ENCODE results near the gene RUNDC3A. TPM values are rescaled to one million over a fixed set of nuclear protein-coding genes. Genes with fewer than 3 reads are reported as not detected.

Gene RUNDC3A
- total RNA-seq, 2 donors from 2014 or later: 1.7 to 4.5 TPM

GRCh38 chr17:44352828-44353671 lies 44.6 kb downstream of the RUNDC3A start:
- no peak for DNase-seq (ENCODE audit: low spot score)
- H3K4me3 ChIP-seq: peak overlapping the region; percentile 31 to 52

DNA sequence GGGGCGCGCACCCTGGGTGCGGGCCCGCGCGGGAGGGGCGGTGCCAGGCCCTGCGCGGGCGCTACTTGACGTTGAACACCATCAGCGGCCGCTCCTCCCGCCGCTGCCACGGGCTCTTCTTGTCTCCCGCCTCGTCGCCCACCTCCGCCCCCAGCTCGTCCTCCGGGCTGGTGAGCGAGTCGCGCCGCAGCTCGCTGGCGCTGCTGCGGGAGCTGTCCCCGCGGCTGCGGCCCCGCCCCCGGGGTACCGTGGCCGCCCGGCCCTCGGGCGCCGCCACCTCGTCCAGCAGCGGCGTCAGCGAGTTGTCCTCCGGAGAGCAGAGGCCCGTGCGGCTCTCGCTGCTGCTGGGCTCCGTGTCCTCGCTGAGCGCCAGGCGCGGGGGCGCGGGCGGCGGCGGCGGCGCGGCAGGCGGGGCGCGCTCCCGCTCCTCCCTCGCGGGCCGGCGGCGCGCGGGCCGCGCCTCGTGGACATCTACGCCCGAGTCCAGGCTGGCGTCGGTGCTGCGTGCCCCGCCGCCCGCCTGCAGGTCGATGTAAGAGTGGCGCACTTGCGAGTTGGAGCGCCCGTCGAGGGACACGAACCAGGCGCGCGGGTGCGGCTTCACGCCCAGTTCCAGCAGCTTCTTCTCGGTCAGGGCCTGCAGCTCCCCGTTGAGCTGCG lies 45.4 kb downstream of the RUNDC3A start:
- H3K36me3 ChIP-seq: peaks cover 32% of the 10 kb centered on the region
- peak overlapping the region in 1 of 2 donors; percentile 56 for H3K27ac ChIP-seq
- no peak for DNase-seq (ENCODE audit: low spot score)
- H3K27me3 ChIP-seq: no peaks in the 10 kb centered on the region
- TF ChIP-seq, protein P1, sequence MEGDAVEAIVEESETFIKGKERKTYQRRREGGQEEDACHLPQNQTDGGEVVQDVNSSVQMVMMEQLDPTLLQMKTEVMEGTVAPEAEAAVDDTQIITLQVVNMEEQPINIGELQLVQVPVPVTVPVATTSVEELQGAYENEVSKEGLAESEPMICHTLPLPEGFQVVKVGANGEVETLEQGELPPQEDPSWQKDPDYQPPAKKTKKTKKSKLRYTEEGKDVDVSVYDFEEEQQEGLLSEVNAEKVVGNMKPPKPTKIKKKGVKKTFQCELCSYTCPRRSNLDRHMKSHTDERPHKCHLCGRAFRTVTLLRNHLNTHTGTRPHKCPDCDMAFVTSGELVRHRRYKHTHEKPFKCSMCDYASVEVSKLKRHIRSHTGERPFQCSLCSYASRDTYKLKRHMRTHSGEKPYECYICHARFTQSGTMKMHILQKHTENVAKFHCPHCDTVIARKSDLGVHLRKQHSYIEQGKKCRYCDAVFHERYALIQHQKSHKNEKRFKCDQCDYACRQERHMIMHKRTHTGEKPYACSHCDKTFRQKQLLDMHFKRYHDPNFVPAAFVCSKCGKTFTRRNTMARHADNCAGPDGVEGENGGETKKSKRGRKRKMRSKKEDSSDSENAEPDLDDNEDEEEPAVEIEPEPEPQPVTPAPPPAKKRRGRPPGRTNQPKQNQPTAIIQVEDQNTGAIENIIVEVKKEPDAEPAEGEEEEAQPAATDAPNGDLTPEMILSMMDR (IDR thresholded peaks at IDR 0.05): no peak
- H3K4me3 ChIP-seq: peak overlapping the region; percentile 31 to 52
- no peaks in the 10 kb centered on the region for H3K9me3 ChIP-seq
- H3K4me1 ChIP-seq: no peaks in the 10 kb centered on the region

More at GRCh38 chr17:44352828-44353671, 44.6 kb downstream of the RUNDC3A start:
- no peaks in the 10 kb centered on the region for H3K27me3 ChIP-seq
- TF ChIP-seq, protein P1 (IDR thresholded peaks at IDR 0.05): no peak
- no peaks in the 10 kb centered on the region for H3K9me3 ChIP-seq
- peaks cover 32% of the 10 kb centered on the region for H3K36me3 ChIP-seq
- H3K4me1 ChIP-seq: no peaks in the 10 kb centered on the region
- H3K27ac ChIP-seq: peak overlapping the region in 1 of 2 donors; percentile 56

DNA sequence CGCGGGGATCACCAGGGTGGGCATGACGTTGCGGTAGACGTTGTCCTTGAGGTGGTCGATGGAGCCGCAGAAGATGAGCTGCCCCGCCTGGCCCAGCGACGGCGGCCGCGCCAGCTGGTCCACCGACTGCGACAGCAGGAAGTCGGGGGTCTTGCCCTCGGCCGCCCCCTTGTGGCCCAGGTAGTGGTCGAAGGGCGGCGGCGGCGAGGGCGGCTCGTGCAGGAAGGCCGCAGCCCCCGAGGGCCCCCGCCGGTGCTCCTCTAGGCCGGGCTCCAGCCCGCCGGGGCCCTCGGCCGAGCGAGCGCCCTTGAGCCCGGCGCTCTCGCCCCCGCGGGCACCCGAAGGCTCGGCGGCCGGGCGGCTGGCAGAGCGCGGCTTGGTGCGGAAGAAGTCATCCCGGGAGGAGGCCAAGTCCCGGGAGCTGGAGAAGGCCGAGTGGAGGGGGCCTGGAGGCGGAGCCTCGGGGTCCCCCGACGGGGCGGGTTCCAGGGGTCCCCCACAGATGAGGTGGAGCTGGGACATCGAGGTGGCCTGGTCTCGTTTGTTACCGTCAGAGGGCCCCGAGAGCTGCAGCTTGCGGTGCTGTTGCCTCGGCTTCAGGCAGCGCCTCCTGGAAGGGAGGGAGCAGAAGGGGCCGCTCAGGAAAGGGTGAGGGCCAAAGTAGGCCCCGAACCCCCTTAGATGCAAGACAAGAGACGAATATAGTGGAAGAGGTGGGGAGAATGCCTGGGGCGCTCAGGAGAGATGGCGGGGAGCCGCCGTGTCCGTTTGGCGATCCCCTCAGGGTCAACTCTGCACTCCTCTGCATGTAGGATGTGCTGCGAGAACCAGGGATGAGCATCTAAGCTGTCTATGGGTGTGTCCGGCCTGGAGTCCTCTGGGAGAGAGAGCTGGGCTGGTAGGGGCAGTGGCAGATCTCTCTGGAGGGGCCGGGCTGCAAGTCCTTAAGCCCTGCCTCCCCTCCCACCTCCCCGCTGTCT lies 46.5 kb downstream of the RUNDC3A start:
- Histone ChIP-seq H3K27me3 (no peaks in the 10 kb centered on the region), H3K4me3 (peak overlapping the region in 1 of 2 donors; percentile 52), H3K9me3 (no peaks in the 10 kb centered on the region), H3K27ac (no peak overlapping the region), H3K36me3 (peaks cover 26% of the 10 kb centered on the region), H3K4me1 (no peaks in the 10 kb centered on the region)
- TF ChIP-seq, protein P1 (IDR thresholded peaks at IDR 0.05): peak in 1 of 2 donors; percentile 50
- no peak for DNase-seq (ENCODE audit: low spot score)

- Histone ChIP-seq H3K27me3 (no peaks in the 10 kb centered on the region), H3K9me3 (no peaks in the 10 kb centered on the region), H3K4me1 (peaks cover 0 to 1% of the 10 kb centered on the region in 2 donors), H3K27ac (no peak overlapping the region), H3K4me3 (no peak overlapping the region), H3K36me3 (peaks cover 18% of the 10 kb centered on the region)
- TF ChIP-seq, protein P1 (IDR thresholded peaks at IDR 0.05): no peak
- DNase-seq (ENCODE audit: low spot score): no peak
Measured at GRCh38 chr17:44355642-44356099, 47.3 kb downstream of the RUNDC3A start.

- no peaks in the 10 kb centered on the region for H3K27me3 ChIP-seq
- no peaks in the 10 kb centered on the region for H3K9me3 ChIP-seq
- H3K4me1 ChIP-seq: peaks cover 0 to 7% of the 10 kb centered on the region in 2 donors
- TF ChIP-seq, protein P1 (IDR thresholded peaks at IDR 0.05): no peak
- no peak overlapping the region for H3K4me3 ChIP-seq
- DNase-seq (ENCODE audit: low spot score): no peak
- H3K27ac ChIP-seq: no peak overlapping the region
- H3K36me3 ChIP-seq: peaks cover 12% of the 10 kb centered on the region
Measured at GRCh38 chr17:44356241-44356640, 47.8 kb downstream of the RUNDC3A start.
